NCI-H2171 treated with DMSO at 0.1 percent for 48 hours (cell line): ENCODE results near the gene TBX4.

Experiments
- DNase-seq: peaks from one replicate; lab custom pipeline; 2025; lab: John Stamatoyannopoulos, UW

TBX4 gene

GRCh38 chr17:61452301-61453290, at the start of gene TBX4:
TBX4 (plus strand) TSS chr17:61452422; CDS start chr17:61456491, 4,069 bp downstream.
- no peak for DNase-seq

- DNase-seq: peak; percentile 88
Observed at GRCh38 chr17:61402978-61403800, 49.0 kb upstream of the TBX4 start.

DNA sequence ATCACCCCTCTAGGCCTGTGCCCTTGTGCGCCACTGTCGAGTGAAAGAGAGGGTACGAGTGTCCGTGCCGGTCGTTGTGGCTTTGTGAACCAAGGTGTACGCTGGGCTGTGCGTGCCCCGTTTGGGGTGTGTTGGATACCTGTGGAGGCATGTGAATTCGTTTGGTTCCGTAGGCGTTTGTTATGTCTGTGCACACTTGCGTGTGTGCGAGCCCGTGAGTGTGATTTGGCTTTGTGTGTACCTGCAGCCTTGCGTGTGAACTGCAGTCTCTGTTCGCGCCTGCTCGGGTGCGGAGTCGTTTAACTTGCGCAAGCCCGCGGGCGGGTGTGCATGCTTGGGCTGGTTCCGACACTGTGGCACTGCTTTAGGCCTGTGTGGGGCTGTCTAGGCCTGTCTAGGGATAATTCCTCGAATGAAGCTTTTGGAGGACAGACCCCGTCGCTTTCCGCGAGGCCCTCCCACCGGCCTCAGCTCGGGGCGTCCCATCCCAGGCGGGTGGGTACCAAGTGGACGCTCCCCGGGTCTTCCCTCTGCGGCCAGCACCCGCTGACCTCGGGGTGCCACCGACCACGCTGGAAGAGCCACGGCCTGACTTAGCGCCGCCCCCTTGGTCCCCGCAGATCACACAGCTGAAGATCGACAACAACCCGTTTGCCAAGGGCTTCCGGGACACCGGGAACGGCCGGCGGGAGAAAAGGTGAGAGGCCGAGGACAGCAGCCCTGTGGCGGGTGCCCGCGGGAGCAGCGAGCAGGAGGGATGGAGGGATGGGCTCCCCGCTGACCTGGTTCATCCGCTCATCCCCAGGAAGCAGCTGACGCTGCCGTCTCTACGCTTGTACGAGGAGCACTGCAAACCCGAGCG, 48.2 kb upstream of the TBX4 start:
- peak; percentile 45 for DNase-seq

- DNase-seq: no peak
Observed at GRCh38 chr17:61404663-61404912, 47.6 kb upstream of the TBX4 start.

DNA sequence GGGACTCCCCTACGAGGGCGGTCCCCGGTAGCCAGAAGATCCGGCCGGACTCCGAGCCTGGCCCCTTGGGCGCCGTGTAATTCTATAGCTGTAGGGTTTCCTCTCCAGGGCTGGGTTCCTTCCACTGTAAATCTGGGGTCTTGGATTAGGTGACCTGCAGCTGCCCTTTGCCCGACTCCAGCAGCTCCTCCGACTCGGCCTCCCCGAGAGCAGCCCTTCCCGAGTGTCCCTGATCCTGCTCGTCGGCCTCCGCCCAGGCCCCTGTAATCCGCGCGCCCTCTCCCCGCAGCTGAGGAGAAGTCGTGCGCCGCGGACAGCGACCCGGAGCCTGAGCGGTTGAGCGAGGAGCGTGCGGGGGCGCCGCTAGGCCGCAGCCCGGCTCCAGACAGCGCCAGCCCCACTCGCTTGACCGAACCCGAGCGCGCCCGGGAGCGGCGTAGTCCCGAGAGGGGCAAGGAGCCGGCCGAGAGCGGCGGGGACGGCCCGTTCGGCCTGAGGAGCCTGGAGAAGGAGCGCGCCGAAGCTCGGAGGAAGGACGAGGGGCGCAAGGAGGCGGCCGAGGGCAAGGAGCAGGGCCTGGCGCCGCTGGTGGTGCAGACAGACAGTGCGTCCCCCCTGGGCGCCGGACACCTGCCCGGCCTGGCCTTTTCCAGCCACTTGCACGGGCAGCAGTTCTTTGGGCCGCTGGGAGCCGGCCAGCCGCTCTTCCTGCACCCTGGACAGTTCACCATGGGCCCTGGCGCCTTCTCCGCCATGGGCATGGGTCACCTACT, 47.1 kb upstream of the TBX4 start:
- DNase-seq: no peak

DNA sequence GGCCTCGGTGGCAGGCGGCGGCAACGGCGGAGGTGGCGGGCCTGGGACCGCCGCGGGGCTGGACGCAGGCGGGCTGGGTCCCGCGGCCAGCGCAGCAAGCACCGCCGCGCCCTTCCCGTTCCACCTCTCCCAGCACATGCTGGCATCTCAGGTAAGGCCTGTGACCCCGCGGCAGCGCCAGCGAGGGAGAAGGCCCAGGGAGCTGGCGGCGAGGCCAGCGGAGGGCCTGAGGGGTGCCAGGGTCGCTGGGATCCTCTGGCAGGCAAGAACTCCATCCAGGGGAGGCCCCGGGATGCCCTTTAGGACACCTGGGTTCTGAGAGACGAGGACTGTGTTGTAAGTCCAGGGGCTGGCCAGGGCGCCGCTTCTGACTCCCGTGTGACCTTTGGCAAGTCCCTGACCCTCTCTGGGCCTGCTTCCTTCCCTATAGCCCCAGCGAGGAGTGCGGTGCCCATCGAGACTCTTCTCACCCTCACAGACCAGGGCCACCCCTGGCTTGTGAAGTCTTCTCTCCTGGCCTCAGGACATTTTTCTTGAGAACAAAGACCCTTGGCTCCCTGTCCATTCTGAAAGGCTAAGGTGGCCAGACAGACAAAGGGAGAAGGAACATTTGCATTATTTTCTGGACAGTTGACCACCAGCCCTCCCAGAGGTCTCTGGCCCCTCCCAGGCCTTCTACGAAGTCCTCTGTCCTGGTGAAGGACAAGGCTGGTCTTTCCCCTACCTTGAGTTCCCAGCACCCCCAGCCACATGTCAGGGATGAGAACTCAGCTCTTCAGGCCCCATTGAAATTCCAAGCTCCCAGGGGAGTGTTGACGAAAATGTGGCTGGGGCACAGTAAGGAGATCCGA, 46.3 kb upstream of the TBX4 start:
- no peak for DNase-seq

DNA sequence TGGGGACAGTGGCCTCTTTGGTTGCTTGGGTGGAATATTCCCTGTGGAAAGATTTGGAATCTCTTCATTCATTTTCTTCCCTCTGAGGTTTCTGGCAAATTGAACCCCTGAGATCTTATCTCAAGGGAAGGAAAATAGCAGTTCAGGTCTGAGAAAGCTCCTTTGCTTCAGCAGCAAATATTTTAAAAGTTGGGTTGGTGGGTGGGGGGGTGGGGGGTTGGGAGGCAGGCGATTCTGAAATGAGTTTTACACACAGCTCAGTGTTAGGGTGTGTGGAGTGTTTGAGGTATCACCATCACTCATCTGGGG, 45.7 kb upstream of the TBX4 start:
- DNase-seq: no peak

- DNase-seq: no peak
Observed at GRCh38 chr17:61406971-61407911, 45.0 kb upstream of the TBX4 start.

DNA sequence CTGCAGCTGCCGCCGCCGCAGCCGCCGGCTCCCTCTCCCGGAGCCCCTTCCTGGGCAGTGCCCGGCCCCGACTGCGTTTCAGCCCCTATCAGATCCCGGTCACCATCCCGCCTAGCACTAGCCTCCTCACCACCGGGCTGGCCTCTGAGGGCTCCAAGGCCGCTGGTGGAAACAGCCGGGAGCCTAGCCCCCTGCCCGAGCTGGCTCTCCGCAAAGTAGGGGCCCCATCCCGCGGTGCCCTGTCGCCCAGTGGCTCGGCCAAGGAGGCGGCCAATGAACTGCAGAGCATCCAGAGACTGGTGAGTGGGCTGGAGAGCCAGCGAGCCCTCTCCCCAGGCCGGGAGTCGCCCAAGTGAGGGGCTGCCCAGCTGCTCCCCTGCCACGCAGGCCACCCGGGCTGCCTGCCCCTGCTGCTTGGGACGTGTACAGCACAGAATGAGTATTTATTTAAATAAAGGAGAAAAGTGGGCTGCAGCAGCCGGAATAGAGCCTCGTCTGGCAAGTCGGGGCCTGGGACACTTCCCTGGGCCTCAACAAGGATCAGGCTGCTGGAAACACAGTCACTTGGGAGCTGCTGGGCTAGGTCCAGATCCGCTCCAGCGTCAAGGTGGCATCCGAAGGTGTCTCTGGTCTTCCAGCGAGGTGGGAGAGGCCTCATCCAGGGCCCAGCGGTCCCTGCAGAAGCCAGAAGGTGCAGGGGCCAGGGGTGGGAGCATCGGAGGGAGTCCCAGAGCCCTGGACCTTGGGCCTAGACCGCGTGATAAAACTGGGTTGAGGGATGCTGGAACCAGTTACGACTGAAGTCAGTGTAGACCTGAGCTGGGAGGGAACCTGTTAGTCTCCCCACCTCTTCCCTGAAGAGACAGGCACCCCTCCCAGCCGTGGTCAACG, 43.8 kb upstream of the TBX4 start:
- no peak for DNase-seq

DNA sequence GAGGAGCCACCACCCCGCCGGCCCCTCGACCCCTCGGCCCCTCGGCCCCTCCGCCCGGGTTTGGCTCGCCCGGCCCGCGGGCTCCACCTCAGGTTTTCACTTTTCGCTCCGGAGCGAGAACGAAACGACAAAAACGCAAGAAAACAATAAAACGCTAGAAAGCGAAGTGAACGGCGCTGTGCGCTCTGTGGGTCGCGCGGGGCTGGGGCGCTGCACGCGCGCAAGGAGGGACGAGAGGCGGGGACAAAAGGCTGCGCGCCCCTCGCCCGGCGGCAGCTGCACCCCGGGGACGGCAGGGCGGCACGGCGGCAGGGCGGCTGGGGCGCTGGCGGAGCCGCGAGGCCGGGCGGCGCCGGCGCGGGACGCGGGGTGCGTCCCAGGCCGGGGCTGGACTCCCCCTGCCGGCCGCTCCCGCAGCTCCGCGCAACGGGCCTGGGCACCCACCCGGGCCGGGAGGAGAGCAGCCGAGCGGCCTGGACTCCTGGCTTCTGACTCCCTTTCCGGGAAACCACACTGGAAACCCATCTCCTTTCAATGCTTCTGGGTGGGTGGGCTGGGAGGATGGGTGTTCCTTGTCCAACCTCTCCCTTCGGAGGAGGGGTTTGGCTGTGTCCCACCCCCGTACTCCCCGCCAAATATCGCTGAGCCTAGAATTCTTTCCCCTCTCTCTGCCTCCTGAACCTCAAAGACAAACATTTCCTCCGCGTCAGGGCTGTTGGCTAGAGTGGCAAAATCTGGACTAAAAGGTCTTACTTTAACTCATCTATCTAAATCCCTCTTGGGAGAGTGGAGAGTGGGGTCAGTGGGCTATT, 42.7 kb upstream of the TBX4 start:
- peak; percentile 68 for DNase-seq

GRCh38 chr17:61410141-61411010, 41.8 kb upstream of the TBX4 start:
- DNase-seq: no peak

GRCh38 chr17:61411011-61411260, 41.3 kb upstream of the TBX4 start:
- no peak for DNase-seq

DNA sequence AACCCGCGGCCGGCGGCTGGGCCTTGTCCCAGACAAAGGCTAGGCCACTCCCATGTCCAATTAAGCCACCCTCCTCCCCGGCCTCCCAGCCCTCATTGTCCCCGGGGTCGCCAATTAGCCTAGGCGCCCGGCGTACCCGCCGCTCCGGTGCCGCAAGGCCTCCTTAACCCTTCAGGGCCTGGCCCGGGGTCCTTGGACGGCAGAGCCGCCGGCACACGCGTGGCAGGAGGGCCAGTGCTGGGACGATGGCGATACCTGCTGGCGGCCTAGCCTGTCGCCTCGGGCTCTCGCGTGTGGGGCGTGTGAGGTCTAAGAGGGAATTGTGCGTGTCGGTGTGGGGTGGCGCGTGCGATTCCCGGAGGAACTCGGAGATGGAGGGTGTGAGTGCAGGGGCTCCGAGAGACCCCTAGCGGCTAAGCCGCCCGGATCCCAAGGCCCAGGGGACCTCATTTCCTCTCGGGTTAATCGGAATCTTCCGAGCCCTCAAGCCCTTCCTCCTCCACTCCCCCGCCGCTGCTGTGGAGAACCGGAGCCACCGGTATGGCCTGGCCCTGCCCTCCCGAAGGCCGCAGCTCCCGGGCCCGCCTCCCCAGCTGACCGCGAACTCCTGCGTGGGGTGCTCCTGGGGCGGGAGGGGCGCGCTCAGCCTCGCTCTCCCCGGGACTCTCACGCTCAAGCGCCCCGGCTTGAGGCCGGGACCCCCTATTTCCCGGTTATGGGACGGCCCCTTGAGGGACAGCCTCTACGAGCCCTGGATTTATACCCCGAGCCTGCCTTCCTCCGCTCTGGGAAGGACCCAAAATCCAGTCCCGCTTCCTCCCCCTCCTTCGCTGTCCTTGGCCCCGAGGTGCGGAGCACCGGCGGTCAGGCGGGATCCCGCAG, 40.7 kb upstream of the TBX4 start:
- no peak for DNase-seq

GRCh38 chr17:61412143-61412859, 39.9 kb upstream of the TBX4 start:
- DNase-seq: peak; percentile 77
